HepG2 (cell line): ENCODE results near the gene FBXO7. TPM values are rescaled to one million over a fixed set of nuclear protein-coding genes. Genes with fewer than 3 reads are reported as not detected.

Experiments used
- BCLAF1 ChIP-seq: fragments of 450-650 bp; IDR thresholded peaks from 2 replicates; pipeline ENCODE4 v1.6.1; 2017; ENCODE audit warnings: mild to moderate bottlenecking
- DMAP1 ChIP-seq: IDR thresholded peaks from 2 replicates; pipeline ENCODE4 v1.6.1; 2016
- DR1 ChIP-seq: sonication (generic); formaldehyde crosslinking; IDR thresholded peaks from 2 replicates; pipeline ENCODE4 v1.8.0; 2021; ENCODE audit warnings: mild to moderate bottlenecking, missing genetic modification reagents, inconsistent platforms
- ELF1 ChIP-seq: sonication (generic); formaldehyde crosslinking; IDR thresholded peaks from 2 replicates; pipeline ENCODE4 v1.4.0; 2020; ENCODE audit warnings: missing genetic modification reagents
- ETV5 ChIP-seq: IDR thresholded peaks from 2 replicates; pipeline ENCODE4 v1.6.1; 2018; ENCODE audit warnings: missing biosample characterization, missing genetic modification reagents, inconsistent platforms, borderline replicate concordance
- GZF1 ChIP-seq: sonication (generic); formaldehyde crosslinking; IDR thresholded peaks from 2 replicates; pipeline ENCODE4 v1.5.1; 2020; ENCODE audit warnings: mild to moderate bottlenecking, missing genetic modification reagents
- HOXA5 ChIP-seq: sonication (generic); formaldehyde crosslinking; IDR thresholded peaks from 2 replicates; pipeline ENCODE4 v1.4.0; 2020; ENCODE audit warnings: missing genetic modification reagents
- IKZF1 ChIP-seq: fragments of 450-650 bp; IDR thresholded peaks from 2 replicates; pipeline ENCODE4 v1.7.1; 2016
- IRF2 ChIP-seq: IDR thresholded peaks from 2 replicates; pipeline ENCODE4 v1.6.1; 2018; ENCODE audit warnings: missing genetic modification reagents, missing compliant biosample characterization
- KLF9 ChIP-seq: IDR thresholded peaks from 2 replicates; pipeline ENCODE4 v1.6.1; 2016; ENCODE audit warnings: low read depth
- LCORL ChIP-seq, 2 experiments: fragments of 450-650 bp in 1 of 2; sonication (generic) in 1 of 2; formaldehyde crosslinking in 1 of 2; IDR thresholded peaks; 2 replicates each; pipeline versions ENCODE4 v1.5.0 to v1.6.1; 2017 to 2020; ENCODE audit warnings: antibody characterized with exemption in 1 of 2, missing genetic modification reagents in 1 of 2
- LRRFIP1 ChIP-seq: sonication (generic); formaldehyde crosslinking; conservative IDR thresholded peaks from 2 replicates; pipeline ENCODE4 v1.4.0; 2020; ENCODE audit warnings: missing genetic modification reagents
- MAFK ChIP-seq, 2 experiments: IDR thresholded peaks in 1 of 2; conservative IDR thresholded peaks in 1 of 2; 2 replicates each; pipeline ENCODE4 v1.6.1; 2011; ENCODE audit warnings: improper control_type of control experiment in 2 of 2, low read length in 2 of 2
- MTA3 ChIP-seq: sonication (generic); formaldehyde crosslinking; IDR thresholded peaks from 2 replicates; pipeline ENCODE4 v1.4.0; 2020; ENCODE audit warnings: missing genetic modification reagents
- POGZ ChIP-seq: sonication (generic); formaldehyde crosslinking; IDR thresholded peaks from 2 replicates; pipeline ENCODE4 v1.4.0; 2020; ENCODE audit warnings: mild to moderate bottlenecking, missing genetic modification reagents
- SOX13 ChIP-seq, 3 experiments: fragments of 450-650 bp in 1 of 3; sonication (generic) in 1 of 3; formaldehyde crosslinking in 1 of 3; IDR thresholded peaks in 2 of 3; conservative IDR thresholded peaks in 1 of 3; 2 replicates each; pipeline versions ENCODE4 v1.5.0 to v1.6.1; 2016 to 2020; ENCODE audit warnings: antibody characterized with exemption in 1 of 3, mild to moderate bottlenecking in 1 of 3, missing compliant biosample characterization in 1 of 3, missing genetic modification reagents in 1 of 3, moderate library complexity in 1 of 3
- TP53 ChIP-seq: sonication (generic); formaldehyde crosslinking; conservative IDR thresholded peaks from 2 replicates; pipeline ENCODE4 v1.4.0; 2020; ENCODE audit warnings: missing genetic modification reagents
- YEATS2 ChIP-seq: sonication (generic); formaldehyde crosslinking; IDR thresholded peaks from 2 replicates; pipeline ENCODE4 v1.4.0; 2020; ENCODE audit warnings: missing genetic modification reagents, borderline replicate concordance
- ZNF138 ChIP-seq: sonication (generic); formaldehyde crosslinking; IDR thresholded peaks from 2 replicates; pipeline ENCODE4 v1.5.0; 2020; ENCODE audit warnings: mild to moderate bottlenecking, low read depth, missing genetic modification reagents
- ZNF3 ChIP-seq: IDR thresholded peaks from 2 replicates; pipeline ENCODE4 v1.7.0; 2017; ENCODE audit warnings: inconsistent platforms
- ZNF839 ChIP-seq: sonication (generic); formaldehyde crosslinking; IDR thresholded peaks from 2 replicates; pipeline ENCODE4 v1.4.0; 2020; ENCODE audit warnings: missing genetic modification reagents, mild to moderate bottlenecking, borderline replicate concordance
- polyA plus RNA-seq, 8 experiments: library from polyadenylated mRNA; depleted of rRNA in 3 of 8; stranded (reverse) in 7 of 8; unstranded in 1 of 8; fragments of >200 nt; fragmentation: Illumina TruSeq in 4 of 8; extraction: Trizol in 4 of 8; gene quantifications; 2 replicates each; pipeline versions ENCODE4 v1.2.1 to v1.2.3, GENCODE V29; 2011 to 2016; ENCODE audit warnings: low read depth in 4 of 8, missing spikeins in 1 of 8, mixed read lengths in 1 of 8; ENCODE audit not compliant: insufficient read depth in 1 of 8
- total RNA-seq, 5 experiments: library from RNA; depleted of rRNA; stranded (reverse); fragments of >200 nt; fragmentation: Illumina TruSeq; extraction: Trizol; gene quantifications; 2 replicates each; pipeline ENCODE4 v1.2.3, GENCODE V29; 2016; ENCODE audit warnings: low read depth in 1 of 5
- TF ChIP-seq, protein P1 (sequence below): sonication (generic); formaldehyde crosslinking; conservative IDR thresholded peaks from 2 replicates; pipeline ENCODE4 v1.4.0; 2020; ENCODE audit warnings: mild to moderate bottlenecking, missing genetic modification reagents, moderate library complexity

Gene FBXO7
- total and polyA plus RNA-seq, 2 of the 13 experiments (the other 11 are each of a cell fraction or from before 2014, with no cell fraction given) = 105 to 172 TPM

DNA sequence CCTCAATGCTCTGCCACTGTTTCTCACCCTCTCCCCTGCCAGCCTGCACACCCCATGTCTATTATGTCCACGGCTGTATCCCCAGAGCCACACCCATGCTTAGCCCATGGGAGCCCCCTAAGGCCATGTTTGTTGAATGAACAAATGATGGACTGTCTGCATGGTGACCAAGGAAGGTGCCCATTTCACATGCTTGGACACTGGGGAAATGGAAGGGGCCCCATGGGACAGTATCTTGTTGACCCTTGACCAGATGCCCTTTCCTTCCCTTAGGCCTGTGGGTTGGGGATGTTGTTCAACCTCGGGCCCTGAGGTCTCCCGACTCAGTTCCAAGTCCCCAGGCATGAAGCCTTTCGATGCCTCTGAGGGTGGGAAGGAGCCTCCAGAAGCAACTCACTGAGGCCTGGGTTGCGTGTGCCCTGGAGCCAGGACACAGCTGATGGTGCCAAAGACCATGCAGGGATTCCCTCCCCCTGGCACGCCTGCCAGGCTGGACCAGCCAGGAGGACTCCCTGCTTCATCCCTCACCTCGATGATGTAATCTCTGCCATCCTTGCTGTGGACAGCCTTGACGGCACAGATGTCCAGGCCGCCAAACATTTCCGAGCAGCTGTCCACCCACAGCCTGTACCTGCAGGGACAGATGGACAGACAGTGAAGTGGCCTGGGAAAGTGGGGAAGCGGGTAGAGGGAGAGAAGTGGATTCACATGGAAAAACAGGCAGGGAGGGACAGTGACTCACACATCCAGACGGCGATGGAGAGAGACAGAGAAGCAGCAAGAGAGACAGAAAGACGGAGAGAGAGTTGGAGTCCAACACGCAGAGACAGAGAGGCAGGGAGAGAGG is 58.9 kb downstream of the FBXO7 start (continued):
- TF ChIP-seq, protein P1, sequence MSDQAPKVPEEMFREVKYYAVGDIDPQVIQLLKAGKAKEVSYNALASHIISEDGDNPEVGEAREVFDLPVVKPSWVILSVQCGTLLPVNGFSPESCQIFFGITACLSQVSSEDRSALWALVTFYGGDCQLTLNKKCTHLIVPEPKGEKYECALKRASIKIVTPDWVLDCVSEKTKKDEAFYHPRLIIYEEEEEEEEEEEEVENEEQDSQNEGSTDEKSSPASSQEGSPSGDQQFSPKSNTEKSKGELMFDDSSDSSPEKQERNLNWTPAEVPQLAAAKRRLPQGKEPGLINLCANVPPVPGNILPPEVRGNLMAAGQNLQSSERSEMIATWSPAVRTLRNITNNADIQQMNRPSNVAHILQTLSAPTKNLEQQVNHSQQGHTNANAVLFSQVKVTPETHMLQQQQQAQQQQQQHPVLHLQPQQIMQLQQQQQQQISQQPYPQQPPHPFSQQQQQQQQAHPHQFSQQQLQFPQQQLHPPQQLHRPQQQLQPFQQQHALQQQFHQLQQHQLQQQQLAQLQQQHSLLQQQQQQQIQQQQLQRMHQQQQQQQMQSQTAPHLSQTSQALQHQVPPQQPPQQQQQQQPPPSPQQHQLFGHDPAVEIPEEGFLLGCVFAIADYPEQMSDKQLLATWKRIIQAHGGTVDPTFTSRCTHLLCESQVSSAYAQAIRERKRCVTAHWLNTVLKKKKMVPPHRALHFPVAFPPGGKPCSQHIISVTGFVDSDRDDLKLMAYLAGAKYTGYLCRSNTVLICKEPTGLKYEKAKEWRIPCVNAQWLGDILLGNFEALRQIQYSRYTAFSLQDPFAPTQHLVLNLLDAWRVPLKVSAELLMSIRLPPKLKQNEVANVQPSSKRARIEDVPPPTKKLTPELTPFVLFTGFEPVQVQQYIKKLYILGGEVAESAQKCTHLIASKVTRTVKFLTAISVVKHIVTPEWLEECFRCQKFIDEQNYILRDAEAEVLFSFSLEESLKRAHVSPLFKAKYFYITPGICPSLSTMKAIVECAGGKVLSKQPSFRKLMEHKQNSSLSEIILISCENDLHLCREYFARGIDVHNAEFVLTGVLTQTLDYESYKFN (CRISPR knock-in tag) = no peak
- TF ChIP-seq ELF1 (peak; percentile 15; the same call in 1 of the 2 replicates), ZNF138 (no peak), TP53 (CRISPR knock-in tag) (no peak), IRF2 (CRISPR knock-in tag) (no peak), IKZF1 (no peak), POGZ (CRISPR knock-in tag) (no peak), ETV5 (CRISPR knock-in tag) (no peak), ZNF3 (0 out of 2 replicates have a peak, but pooled peaks have one; percentile 42), DR1 (no peak), LCORL (IDR thresholded peaks at IDR 0.05) (no peak), LCORL (CRISPR knock-in tag; IDR thresholded peaks at IDR 0.05) (no peak), HOXA5 (CRISPR knock-in tag) (no peak), MAFK (conservative IDR thresholded peaks at IDR 0.05 in 1 of 2, IDR thresholded peaks at IDR 0.05 in 1 of 2; ENCODE audit: low read length in 2 of 2) (no peak), SOX13 (IDR thresholded peaks at IDR 0.05) (no peak), SOX13 (CRISPR knock-in tag; conservative IDR thresholded peaks at IDR 0.05 in 1 of 2, IDR thresholded peaks at IDR 0.05 in 1 of 2) (no peak), BCLAF1 (no peak), ZNF839 (CRISPR knock-in tag) (no peak), LRRFIP1 (CRISPR knock-in tag) (no peak), KLF9 (CRISPR knock-in tag) (no peak), YEATS2 (CRISPR knock-in tag) (no peak), GZF1 (CRISPR knock-in tag) (no peak), DMAP1 (0 out of 2 replicates have a peak, but pooled peaks have one; percentile 21), MTA3 (CRISPR knock-in tag) (no peak)
